ENCODE results near the gene RAB40B.

Gene RAB40B

DNA sequence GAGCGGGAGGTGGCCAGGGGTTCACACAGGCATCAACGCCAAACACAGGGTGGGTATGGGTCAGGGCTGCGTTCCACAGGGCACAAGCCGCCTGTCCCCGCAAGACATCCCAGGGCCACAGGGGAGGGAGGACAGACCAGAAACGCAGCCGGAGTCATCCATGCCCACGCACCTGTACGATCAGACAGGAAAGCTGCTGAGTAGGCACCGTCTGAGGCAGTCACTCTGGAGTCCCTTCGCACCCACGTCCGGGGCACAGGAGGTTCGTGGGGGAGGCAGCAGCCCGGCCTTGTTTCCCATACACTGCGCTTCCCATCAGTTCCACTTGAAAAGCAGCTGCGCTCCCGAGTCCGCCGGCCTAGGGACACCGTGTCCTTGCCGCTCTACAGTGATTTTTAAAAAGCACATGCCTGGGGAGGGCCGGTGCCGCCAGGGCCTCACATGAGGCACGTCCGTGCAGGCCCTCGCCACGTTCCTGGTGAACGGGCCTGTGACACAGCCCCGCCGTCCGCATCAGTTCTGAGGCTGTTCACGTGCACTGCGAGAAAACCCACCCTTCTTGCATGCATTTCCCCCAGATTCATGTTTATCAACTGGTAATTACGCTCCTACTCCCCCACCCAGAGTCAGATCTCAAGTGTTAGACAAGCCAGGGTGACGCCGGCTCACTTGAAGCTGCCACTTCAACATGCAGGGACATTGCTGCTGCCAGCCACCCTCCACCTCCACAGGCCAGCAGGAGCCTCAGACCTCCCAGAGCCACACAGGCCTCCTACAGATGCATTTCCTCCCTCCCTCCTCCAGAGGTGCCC, 85.0 kb downstream of the RAB40B start:
- no peak for DNase-seq

DNA sequence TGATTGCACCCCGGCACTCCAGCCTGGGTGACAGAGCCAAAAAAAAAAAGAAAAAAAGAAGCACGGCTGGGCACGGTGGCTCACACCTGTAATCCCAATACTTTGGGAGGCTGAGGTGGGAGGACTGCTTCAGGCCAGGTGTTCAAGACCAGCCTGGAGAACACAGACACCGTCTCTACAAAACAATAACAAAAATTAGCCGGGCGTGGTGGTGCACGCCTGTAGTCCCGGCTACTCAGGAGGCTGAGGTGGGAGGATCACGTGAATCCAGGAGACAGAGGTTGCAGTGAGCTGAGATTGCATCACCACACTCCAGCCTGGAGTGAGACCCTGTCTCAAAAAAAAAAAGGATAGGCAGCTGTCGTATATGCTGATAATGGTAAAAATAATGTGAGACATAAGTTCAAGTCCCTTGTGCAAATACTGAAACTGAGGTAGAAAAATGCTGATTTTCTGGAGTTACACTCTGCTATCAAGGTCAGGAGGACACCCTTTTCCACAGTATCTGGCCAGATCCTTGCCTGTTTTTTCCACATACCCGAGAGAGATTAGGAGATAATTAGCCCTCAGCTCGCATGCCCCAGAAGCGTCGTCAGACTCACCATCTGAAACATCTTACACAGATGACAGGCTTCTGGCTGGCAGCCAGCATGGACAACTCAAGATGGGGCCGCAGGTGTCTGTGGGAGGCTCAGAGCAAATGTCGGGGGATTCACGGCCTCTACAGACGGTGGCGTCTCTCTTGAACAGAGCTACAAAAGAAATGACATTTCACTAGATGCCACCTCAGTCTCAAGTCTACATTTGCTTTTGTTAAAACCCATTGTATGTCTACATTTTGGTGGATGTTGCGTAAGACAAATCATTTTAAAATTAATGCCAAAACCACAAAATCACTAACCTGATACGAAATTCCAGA, 87.1 kb downstream of the RAB40B start:
- no peak for DNase-seq

DNA sequence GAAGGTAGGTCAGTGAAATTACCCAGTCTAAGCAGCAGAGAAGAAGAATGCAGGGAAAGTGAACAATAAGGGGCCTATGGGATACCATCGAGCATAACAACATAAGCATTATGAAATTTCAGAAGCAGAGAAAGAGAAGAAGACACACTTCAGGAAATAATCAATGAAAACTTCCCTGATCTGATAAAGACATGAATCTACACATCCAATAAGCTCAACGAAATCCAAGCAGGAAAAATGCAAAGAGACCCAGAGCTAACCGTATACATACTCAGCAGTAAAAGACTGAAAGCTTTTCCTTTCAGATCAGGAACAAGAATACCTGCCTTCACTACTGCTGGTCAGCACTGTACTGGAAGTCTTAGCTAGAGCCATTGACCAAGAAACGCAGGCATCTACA, 88.8 kb downstream of the RAB40B start:
- no peak for DNase-seq

DNA sequence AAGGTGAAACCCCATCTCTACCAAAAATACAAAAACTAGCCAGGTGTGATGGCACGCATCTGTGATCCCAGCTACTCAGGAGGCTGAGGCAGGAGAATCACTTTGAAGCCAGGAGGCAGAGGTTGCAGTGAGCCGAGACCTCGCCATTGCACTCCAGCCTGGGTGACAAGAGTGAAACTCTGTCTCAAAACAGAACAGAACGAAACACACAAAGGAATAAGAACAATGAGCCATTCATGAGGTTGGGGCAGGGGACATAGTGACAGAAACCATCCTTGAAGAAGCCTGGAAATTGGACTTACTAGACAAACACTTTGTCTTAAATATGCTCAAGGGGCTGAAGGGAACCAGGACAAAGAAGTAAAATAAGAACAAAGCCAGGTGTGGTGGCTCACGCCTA, 89.7 kb downstream of the RAB40B start:
- no peak for DNase-seq

DNA sequence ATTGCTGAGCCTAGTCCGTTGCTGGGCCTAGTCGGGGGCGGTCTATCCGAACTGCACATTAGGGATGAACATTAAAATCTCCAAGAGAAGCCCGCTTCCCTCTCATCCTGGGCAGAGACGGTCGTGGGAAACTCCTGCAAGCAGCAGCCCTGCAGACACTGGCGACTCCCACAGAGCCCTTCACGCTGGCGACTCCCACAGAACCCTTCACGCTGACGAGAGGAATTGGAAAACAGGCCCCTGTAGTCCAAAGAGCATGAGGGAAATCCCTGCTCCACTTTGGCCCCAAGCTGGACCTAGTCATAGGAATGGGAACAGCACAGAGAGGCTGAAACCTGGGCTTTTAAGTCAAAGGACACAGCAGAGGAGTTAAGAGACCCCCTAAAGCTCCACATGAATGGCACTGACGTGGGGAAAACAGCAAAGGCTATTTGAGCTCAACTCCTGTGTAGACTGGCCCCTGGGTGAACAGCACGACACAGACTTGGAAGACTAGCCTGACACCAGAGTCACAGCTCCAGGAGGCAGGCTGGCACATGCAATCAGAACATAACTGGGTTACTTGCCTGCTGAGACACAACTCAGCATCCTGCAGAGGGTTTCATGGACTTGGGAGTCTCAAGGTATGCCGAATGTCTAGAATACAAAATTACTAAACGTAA, 92.4 kb downstream of the RAB40B start:
- no peak for DNase-seq
